ENCODE measurements around the gene LSM14A.
"Not testable (repeated sequence)": the region's sequence is repeated elsewhere in the genome, so short reads cannot be mapped to it uniquely, and the experiment has no call there.

The LSM14A gene

DNA sequence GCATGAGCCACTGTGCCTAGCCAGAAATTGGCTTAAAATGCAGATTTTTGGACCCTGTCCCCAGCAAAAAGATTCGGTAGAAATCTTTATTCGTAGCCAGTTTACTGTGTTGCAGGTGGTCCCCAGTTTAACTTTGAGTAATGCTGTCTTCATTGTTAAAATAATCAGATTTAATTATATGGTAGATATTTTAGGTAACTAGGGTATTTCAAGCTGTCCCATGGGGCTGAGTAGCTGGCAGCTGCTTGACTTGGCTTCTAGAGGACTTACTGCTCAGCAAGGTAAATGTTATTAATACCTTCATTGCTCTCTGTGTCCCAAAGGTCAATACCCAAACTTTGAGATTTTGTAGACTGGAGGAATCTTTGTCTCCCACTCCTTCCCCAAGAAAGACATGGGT lies 21.1 kb downstream of the LSM14A start:
- DNase-seq, result no peak

GRCh38 chr19:34193876-34194275 lies 21.6 kb downstream of the LSM14A start:
- no peak for DNase-seq

GRCh38 chr19:34201133-34201532 lies 28.8 kb downstream of the LSM14A start:
- no peak for DNase-seq

DNA sequence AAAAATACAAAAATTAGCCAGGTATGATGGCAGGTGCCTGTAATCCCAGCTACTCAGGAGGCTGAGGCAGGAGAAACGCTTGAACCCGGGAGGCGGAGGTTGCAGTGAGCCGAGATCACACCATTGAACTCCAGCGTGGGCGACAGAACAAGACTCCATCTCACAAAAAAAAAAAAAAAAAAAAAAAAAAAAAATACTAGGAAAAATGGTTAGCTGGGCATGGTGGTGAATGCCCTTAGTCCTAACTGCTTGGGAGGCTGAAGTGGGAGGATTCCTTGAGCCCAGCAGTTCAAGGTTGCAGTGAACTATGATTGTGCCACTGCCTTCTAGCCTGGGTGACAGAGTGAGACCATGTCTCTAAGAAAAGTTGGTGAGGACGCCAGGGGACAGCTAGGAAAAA lies 33.0 kb downstream of the LSM14A start:
- DNase-seq, result not testable (repeated sequence)

GRCh38 chr19:34208291-34208884 lies 36.1 kb downstream of the LSM14A start:
- no peak for DNase-seq

DNA sequence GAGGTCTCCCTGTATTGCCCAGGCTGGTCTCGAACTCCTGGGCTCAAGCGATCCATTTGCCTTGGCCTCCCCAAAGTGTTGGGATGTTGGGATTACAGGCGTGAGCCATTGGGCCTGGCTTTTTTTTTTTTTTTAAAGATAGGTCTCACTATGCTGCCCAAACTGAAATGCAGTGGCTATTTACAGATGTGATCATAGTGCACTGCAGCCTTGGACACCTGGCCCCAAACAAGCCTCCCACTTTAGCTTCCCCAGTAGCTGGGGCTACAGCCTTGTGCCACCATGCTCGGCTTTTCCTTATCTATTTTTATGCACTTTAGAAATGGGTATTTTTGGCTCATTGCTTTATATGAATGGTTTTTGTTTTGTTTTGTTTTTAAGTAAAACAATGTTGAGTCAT lies 37.4 kb downstream of the LSM14A start:
- DNase-seq, result no peak

GRCh38 chr19:34213283-34213682 lies 41.0 kb downstream of the LSM14A start:
- no peak for DNase-seq

DNA sequence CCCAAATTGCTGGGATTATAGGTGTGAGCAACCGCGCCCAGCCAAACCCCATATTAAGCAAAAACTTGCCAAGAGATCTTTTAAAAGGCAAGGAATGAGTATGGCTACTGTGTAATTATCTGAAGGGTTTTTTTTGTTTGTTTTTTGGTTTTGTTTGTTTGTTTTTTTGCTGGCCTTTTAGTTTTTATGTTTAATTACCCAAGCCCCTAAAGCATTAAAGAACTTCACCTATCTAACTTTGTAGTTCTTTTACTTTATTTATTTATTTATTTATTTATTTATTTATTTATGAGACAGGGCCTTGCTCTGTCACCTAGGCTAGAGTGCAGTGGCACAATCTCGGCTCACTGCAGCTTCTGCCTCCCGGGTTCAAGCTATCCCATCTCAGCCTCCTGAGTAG lies 41.7 kb downstream of the LSM14A start:
- no peak for DNase-seq

DNA sequence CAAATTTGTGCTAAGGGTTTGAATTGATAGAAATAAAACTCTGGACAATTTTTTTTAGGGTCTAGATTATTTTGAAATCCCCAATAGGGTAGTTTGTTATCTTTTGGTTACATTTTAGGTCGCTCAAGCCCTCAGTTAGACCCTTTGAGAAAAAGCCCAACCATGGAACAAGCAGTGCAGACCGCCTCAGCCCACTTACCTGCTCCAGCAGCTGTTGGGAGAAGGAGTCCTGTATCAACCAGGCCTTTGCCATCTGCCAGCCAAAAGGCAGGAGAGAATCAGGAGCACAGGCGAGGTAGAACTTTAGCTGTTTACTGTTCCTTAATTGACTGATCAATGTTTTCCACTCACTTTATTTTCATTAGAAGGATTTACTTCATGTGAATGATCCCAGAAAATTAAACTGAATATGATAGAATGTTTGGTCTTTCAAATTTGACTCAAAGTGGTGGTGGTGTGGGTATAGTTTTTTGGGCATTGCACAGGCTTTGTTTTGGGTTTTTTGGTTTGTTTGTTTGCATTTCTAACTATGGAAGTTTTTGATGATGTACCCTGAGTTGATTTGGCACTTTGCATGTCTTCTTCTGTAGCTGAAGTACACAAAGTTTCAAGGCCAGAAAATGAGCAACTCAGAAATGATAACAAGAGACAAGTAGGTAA lies 42.8 kb downstream of the LSM14A start:
- no peak for DNase-seq

DNA sequence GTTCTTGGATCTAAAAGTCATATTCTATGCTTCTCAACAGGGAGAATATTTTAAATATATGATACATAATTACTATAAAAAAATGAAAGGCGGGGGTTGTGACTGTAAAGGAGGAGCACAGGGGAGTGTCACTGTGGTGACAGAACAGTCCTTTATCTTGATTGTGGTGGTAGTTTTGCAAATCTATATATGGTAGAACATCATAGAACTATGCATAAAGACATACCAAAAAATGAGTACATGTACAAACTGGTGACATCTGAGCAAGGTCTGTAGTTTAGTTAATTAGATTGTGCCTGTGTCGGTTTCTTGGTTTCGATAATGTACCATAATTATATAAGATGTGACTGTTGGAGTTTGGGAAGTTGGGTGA lies 43.3 kb downstream of the LSM14A start:
- DNase-seq, result no peak

GRCh38 chr19:34216745-34217219 lies 44.5 kb downstream of the LSM14A start:
- DNase-seq, result not testable (repeated sequence)

DNA sequence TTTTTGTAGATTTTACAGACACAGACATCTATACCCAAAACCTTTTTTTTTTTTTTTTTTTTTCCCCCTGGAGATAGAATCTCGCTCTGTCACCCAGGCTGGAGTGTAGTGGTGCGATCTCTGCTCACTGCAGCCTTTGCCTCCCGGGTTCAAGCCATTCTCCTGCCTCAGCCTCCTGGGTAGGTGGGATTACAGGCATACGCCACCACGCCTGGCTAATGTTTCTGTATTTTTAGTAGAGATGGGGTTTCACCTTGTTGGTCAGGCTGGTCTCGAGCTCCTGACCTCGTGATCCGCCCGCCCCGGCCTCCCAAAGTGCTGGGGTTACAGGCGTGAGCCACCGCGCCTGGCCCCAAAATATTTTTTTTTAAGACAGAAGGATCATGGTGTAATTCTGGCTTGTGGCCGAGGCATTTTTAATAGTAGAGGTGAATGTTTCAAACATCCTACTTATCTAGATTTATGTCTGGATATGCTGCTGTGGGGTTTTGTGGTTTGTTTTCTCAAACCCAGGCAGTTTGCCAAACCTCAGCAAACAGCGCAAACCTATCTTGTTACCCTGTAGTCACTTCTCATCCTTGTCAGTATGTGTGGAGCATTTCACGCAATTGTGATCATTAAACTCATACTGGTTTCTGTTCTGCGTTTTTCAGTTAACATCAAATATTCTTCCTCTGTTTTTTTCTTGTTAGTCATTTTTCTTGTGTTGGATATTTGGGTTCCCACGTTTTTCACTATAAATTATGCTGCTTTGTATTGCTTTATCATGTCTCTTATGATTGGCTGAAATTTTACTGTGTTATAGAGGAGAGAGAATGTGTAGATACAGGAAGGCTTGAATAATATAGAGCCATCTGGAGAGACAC lies 45.9 kb downstream of the LSM14A start:
- peak; percentile 95 for DNase-seq

DNA sequence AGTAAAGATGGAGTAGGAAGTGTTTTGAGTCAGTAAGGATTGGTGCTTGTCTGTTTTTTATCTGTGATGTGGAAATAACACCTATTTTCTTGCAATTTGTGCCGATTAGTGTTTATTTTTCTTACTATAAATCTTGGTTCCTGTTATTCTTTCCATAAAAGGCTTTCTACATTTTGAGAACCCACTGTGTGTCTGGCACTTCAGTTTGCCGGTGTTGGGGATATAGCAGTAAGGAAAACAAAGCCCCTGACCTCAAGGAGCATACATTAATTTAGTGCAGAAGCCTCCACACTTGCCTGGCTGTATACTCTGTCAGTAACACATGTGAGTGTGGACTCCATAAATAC lies 46.5 kb downstream of the LSM14A start:
- no peak for DNase-seq

- peak; percentile 76 for DNase-seq
These were observed 48.3 kb downstream of the LSM14A start for GRCh38 chr19:34220472-34221063.

- no peak for DNase-seq
These were observed 50.1 kb downstream of the LSM14A start for GRCh38 chr19:34222386-34222785.

GRCh38 chr19:34224996-34225658 lies 52.8 kb downstream of the LSM14A start:
- no peak for DNase-seq

DNA sequence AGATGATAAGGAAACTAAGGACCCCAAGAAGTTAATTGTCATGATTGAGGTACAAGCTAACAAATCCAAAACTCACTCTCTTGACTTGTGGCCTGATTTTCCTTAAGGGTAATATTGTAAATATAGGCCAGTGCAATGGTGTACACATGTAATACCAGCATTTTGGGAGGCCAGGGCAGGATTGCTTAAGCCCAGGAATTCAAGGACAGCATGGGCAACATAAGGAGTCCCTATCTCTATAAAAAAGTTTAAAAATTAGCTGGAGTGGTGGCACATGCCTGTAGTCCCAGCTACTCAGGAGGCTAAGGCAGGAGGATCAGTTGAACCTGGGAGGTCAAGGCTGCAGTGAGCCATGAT lies 53.3 kb downstream of the LSM14A start:
- no peak for DNase-seq

DNA sequence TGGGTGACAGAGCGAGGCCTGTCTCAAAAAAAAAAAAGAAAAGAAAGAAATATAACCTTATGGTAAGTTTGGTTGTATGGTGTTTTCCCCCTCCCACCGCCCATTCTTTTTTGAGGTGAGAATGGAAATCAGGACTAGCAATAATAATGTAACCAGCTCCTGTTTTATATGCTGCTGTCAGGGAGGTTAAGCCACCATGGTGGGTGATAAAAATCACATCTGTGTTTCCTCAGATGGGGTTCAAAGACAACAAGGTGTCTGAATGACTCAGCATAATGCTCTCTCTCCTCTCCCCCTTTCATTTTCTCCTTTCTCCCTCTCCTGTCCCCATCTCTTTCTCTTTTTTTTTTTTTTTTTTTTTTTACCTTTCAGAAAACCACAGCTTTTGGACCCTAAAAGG lies 53.7 kb downstream of the LSM14A start:
- DNase-seq, result no peak

DNA sequence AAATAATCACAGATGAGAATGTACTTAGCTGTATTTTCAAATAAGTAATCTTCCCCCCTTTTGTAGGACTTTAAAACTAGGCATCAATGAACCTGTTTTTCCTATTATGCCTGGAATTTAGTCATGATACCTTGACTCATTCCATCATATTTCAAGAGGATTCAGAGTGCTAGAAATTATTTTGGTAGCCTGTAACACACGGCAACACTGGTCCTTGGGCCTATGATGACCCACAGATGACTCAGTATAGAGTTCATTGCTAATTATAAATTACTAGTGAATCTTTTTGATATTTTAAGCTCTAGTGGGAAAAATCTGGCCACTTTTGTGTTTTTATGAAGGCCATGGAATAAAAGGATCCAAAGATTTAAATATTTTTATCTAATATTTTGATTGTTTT lies 56.0 kb downstream of the LSM14A start:
- DNase-seq, result no peak

DNA sequence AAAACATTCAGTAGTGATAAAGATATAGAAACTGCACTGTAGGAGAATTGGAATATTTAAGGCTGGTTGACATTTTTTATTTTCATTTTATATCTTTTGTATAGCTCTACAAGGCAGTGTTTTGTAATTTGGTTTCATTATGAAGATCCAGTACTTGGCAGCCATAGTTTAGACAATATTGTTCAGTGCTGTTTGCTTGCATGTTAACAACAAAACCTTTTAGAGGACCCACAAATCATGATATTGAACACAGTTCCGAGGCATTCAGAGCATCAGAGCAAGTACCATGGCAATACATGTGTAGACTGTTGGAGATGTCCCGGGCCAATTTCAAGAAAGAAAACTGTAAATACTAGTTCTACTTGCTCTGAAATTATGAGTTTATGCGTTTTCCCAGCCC lies 56.5 kb downstream of the LSM14A start:
- no peak for DNase-seq

DNA sequence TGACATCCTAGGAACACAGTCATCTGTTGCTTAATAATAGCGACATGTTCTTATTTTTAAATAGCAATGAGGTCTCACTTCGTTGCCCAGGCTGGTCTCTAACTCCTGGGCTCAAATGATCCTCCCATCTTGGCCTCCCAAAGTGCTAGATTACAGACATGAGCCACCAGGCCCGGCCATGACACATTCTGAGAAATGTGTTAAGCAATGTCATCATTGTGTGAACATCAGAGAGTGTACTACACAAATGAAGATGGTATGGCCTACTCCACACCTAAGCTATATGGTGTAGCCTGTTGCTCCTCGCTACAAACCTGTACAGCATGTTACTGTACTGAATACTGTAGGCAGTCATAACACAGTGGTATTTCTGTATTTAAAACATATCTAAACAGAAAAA lies 57.4 kb downstream of the LSM14A start:
- DNase-seq, result no peak

GRCh38 chr19:34230820-34231219 lies 58.5 kb downstream of the LSM14A start:
- no peak for DNase-seq

DNA sequence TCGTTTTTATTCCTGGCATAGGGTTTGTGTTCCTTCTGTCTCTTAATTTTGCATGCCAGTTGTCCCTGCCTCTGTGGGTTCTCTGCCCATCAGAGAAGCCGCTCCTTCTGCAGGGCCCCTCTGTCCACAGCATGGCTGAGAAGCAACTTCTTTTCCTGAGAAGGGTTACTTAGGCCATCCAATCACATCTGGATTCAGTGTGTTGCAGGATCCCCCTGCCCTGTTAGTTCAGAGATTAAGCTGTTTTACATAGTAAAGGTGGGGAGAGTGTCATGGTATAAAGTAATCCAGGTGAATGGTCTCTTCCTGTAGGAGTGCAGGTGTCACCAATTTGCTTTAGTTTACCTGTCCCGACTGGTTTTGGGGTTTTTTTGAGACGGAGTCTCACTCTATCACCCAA lies 59.1 kb downstream of the LSM14A start:
- DNase-seq, result no peak

All from NCI-H2029 treated with DMSO at 0.1 percent for 48 hours (cell line).